Measurements from ENCODE around the gene MAN1A1. TPM values are rescaled to one million over a fixed set of nuclear protein-coding genes. Genes with fewer than 3 reads are reported as not detected.

Gene MAN1A1
- total RNA-seq, 1 donor from 2014 or later, result 45.9 TPM

DNA sequence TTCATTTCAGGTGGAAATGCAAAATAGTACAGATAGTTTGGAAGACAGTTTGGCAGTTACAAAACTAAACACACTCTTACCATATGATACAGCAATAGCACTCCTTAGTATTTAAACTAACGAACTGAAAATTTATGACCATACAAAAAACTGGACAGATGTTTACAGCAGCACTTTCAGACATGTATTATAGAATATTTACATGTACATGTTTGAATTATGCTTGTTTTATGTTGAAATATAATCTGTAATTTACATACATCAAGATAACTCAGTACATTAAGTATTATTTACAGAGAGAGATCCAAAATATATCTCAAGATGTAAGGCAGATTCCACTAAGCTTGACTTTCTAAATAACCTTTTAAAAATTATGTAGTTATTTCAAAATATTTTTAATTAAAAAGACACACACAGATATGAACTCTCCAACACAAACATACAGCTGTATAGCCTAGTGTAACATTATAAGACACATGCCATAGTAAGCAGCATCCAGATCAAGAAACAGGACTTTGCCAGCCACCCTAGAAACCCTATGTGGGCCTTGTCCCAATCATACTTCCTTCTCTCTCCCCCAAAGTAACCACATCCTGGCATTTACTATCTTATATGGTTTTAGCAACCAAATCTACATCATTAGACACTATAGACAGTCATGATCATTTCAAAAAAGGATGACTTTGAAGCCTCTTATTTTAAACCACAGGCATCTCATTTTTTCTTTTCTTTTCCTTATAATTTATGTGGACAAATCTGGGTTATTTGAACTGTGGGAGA lies 82.2 kb downstream of the MAN1A1 start:
- Histone ChIP-seq H3K4me1 (ENCODE audit: control insufficient read depth in 3 of 3, insufficient read depth in 3 of 3, low read length in 3 of 3) (no peaks in the 10 kb centered on the region), H3K27me3 (ENCODE audit: control insufficient read depth in 3 of 3, insufficient read depth in 3 of 3, low read length in 3 of 3) (no peaks in the 10 kb centered on the region), H3K27ac (ENCODE audit: low read depth, low read length) (no peak overlapping the region), H3K9me3 (ENCODE audit: control insufficient read depth in 3 of 3, low read length in 3 of 3) (peaks cover 0 to 4% (median 0%) of the 10 kb centered on the region in 3 donors), H3K36me3 (ENCODE audit: control insufficient read depth in 3 of 3, insufficient read depth in 3 of 3, low read length in 3 of 3) (peaks cover 0 to 2% (median 0%) of the 10 kb centered on the region in 3 donors), H3K9ac (ENCODE audit: low read depth in 1 of 3, low read length in 3 of 3) (no peak overlapping the region), H3K4me3 (ENCODE audit: low read length in 3 of 3) (no peak overlapping the region)

GRCh38 chr6:119264854-119265397 lies 84.6 kb downstream of the MAN1A1 start:
- Histone ChIP-seq H3K4me1 (ENCODE audit: control insufficient read depth in 3 of 3, insufficient read depth in 3 of 3, low read length in 3 of 3) (no peaks in the 10 kb centered on the region), H3K9me3 (ENCODE audit: control insufficient read depth in 3 of 3, low read length in 3 of 3) (peaks cover 0 to 2% (median 0%) of the 10 kb centered on the region in 3 donors), H3K27me3 (ENCODE audit: control insufficient read depth in 3 of 3, insufficient read depth in 3 of 3, low read length in 3 of 3) (no peaks in the 10 kb centered on the region), H3K9ac (ENCODE audit: low read depth in 1 of 3, low read length in 3 of 3) (no peak overlapping the region), H3K4me3 (ENCODE audit: low read length in 3 of 3) (no peak overlapping the region), H3K36me3 (ENCODE audit: control insufficient read depth in 3 of 3, insufficient read depth in 3 of 3, low read length in 3 of 3) (no peaks in the 10 kb centered on the region), H3K27ac (ENCODE audit: low read depth, low read length) (no peak overlapping the region)

DNA sequence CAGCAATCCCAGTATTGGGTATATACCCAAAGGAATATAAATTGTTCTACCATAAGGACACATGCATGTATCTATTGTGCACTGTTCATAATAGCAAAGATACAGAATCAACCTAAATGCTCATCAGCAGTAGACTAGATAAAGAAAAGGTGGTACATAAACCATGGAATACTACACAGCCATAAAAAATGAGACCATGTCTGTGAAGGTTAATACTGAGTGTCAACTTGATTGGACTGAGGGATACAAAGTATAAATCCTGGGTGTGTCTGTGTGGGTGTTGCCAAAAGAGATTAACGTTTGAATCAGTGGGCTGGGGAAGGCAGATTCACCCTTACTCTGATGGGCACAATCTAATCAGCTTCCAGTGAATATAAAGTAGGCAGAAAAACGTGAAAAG lies 86.9 kb downstream of the MAN1A1 start:
- Histone ChIP-seq H3K36me3 (ENCODE audit: control insufficient read depth in 3 of 3, insufficient read depth in 3 of 3, low read length in 3 of 3) (no peaks in the 10 kb centered on the region), H3K4me1 (ENCODE audit: control insufficient read depth in 3 of 3, insufficient read depth in 3 of 3, low read length in 3 of 3) (no peaks in the 10 kb centered on the region), H3K27me3 (ENCODE audit: control insufficient read depth in 3 of 3, insufficient read depth in 3 of 3, low read length in 3 of 3) (no peaks in the 10 kb centered on the region), H3K9me3 (ENCODE audit: control insufficient read depth in 3 of 3, low read length in 3 of 3) (peaks cover 0 to 2% (median 0%) of the 10 kb centered on the region in 3 donors), H3K9ac (ENCODE audit: low read depth in 1 of 3, low read length in 3 of 3) (no peak overlapping the region), H3K27ac (ENCODE audit: low read depth, low read length) (no peak overlapping the region), H3K4me3 (ENCODE audit: low read length in 3 of 3) (no peak overlapping the region)

DNA sequence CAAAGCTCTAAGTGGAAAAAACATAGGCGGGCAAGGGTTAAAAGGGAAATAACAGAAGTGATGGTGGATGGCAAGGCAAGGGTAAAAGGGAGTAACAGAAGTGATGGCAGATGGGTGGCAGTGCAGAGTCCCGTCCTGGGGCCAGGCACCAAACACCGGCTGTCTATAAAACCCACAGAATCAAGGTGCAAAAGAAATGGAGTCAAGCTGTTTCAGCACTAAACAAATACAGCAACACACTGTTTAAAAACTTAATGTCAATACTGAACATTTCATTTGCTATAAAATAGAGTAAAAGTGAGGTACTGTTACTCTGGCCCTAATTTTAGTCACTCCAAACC lies 87.6 kb downstream of the MAN1A1 start:
- H3K9ac ChIP-seq (ENCODE audit: low read depth in 1 of 3, low read length in 3 of 3), result no peak overlapping the region
- no peaks in the 10 kb centered on the region for H3K27me3 ChIP-seq (ENCODE audit: control insufficient read depth in 3 of 3, insufficient read depth in 3 of 3, low read length in 3 of 3)
- H3K4me3 ChIP-seq (ENCODE audit: low read length in 3 of 3), result no peak overlapping the region
- H3K4me1 ChIP-seq (ENCODE audit: control insufficient read depth in 3 of 3, insufficient read depth in 3 of 3, low read length in 3 of 3), result no peaks in the 10 kb centered on the region
- no peaks in the 10 kb centered on the region for H3K36me3 ChIP-seq (ENCODE audit: control insufficient read depth in 3 of 3, insufficient read depth in 3 of 3, low read length in 3 of 3)
- peaks cover 0 to 2% (median 0%) of the 10 kb centered on the region in 3 donors for H3K9me3 ChIP-seq (ENCODE audit: control insufficient read depth in 3 of 3, low read length in 3 of 3)
- H3K27ac ChIP-seq (ENCODE audit: low read depth, low read length), result no peak overlapping the region

DNA sequence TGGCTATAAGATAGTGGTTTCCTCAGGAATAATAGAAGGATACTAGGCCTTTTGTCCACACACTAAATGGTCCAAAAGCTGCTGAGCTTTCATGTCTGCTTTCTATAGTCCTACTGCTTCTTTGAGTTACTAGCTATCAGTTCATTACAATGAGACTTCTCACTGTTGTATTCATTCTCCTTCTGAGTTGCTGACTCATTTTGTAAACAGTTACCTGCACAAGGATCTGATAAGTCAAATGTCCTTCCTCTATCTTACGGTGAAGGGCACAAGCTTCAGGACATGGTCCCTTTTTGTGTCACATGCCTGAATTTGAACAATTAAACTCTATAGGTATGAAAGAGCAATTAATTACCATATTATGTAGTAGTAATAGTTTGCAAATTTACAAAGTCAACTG lies 90.5 kb downstream of the MAN1A1 start:
- Histone ChIP-seq H3K4me1 (ENCODE audit: control insufficient read depth in 3 of 3, insufficient read depth in 3 of 3, low read length in 3 of 3) (no peaks in the 10 kb centered on the region), H3K4me3 (ENCODE audit: low read length in 3 of 3) (no peak overlapping the region), H3K9ac (ENCODE audit: low read depth in 1 of 3, low read length in 3 of 3) (no peak overlapping the region), H3K27ac (ENCODE audit: low read depth, low read length) (no peak overlapping the region), H3K36me3 (ENCODE audit: control insufficient read depth in 3 of 3, insufficient read depth in 3 of 3, low read length in 3 of 3) (no peaks in the 10 kb centered on the region), H3K27me3 (ENCODE audit: control insufficient read depth in 3 of 3, insufficient read depth in 3 of 3, low read length in 3 of 3) (no peaks in the 10 kb centered on the region), H3K9me3 (ENCODE audit: control insufficient read depth in 3 of 3, low read length in 3 of 3) (peaks cover 0 to 2% (median 0%) of the 10 kb centered on the region in 3 donors)

DNA sequence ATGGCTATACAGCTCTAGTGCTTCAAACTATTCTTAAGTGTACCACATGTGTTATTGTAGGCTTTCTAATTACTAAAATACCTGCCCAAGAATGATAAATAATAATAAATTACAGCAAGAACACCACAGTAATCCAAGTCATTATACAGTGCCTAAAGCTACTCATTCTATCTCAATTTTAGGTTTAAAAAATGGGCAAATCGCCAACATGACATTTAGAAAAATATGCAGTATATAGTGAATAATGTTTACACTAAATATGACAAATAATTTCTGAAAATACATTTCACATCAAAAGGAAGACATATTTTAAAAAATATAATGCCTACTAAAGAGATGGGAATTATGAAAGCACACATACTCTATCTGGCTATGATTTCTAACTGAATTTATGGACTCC lies 91.8 kb downstream of the MAN1A1 start:
- Histone ChIP-seq H3K36me3 (ENCODE audit: control insufficient read depth in 3 of 3, insufficient read depth in 3 of 3, low read length in 3 of 3) (no peaks in the 10 kb centered on the region), H3K9me3 (ENCODE audit: control insufficient read depth in 3 of 3, low read length in 3 of 3) (peaks cover 0 to 2% (median 0%) of the 10 kb centered on the region in 3 donors), H3K4me1 (ENCODE audit: control insufficient read depth in 3 of 3, insufficient read depth in 3 of 3, low read length in 3 of 3) (no peaks in the 10 kb centered on the region), H3K27ac (ENCODE audit: low read depth, low read length) (no peak overlapping the region), H3K9ac (ENCODE audit: low read depth in 1 of 3, low read length in 3 of 3) (no peak overlapping the region), H3K4me3 (ENCODE audit: low read length in 3 of 3) (no peak overlapping the region), H3K27me3 (ENCODE audit: control insufficient read depth in 3 of 3, insufficient read depth in 3 of 3, low read length in 3 of 3) (no peaks in the 10 kb centered on the region)

DNA sequence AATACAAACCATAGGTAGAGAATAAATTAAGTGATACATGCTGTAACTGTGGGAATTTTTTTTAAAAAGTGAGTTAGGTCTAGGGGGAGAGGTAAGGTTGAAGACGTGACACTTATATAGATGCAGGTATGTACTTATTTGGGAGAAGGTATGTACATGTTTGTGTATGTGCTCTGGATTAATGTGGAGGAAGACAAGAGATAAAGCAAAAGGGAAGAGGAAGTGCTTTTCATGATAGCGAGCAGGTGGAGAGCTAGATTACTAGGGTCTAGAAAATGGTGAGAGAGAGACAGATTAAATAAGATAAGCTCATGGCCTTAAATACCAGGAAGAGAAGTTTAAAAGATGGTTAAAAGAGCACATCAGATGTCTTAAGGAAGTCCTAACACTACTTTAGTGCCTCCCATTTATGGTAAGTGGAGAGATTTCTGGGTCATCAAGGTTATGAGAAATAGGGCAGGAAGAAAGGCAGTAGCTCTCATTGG lies 92.5 kb downstream of the MAN1A1 start:
- Histone ChIP-seq H3K9ac (ENCODE audit: low read depth in 1 of 3, low read length in 3 of 3) (no peak overlapping the region), H3K36me3 (ENCODE audit: control insufficient read depth in 3 of 3, insufficient read depth in 3 of 3, low read length in 3 of 3) (no peaks in the 10 kb centered on the region), H3K27ac (ENCODE audit: low read depth, low read length) (no peak overlapping the region), H3K4me1 (ENCODE audit: control insufficient read depth in 3 of 3, insufficient read depth in 3 of 3, low read length in 3 of 3) (no peaks in the 10 kb centered on the region), H3K4me3 (ENCODE audit: low read length in 3 of 3) (no peak overlapping the region), H3K9me3 (ENCODE audit: control insufficient read depth in 3 of 3, low read length in 3 of 3) (no peaks in the 10 kb centered on the region), H3K27me3 (ENCODE audit: control insufficient read depth in 3 of 3, insufficient read depth in 3 of 3, low read length in 3 of 3) (no peaks in the 10 kb centered on the region)

- Histone ChIP-seq H3K9ac (ENCODE audit: low read depth in 1 of 3, low read length in 3 of 3) (no peak overlapping the region), H3K36me3 (ENCODE audit: control insufficient read depth in 3 of 3, insufficient read depth in 3 of 3, low read length in 3 of 3) (no peaks in the 10 kb centered on the region), H3K4me3 (ENCODE audit: low read length in 3 of 3) (no peak overlapping the region), H3K9me3 (ENCODE audit: control insufficient read depth in 3 of 3, low read length in 3 of 3) (no peaks in the 10 kb centered on the region), H3K27me3 (ENCODE audit: control insufficient read depth in 3 of 3, insufficient read depth in 3 of 3, low read length in 3 of 3) (no peaks in the 10 kb centered on the region), H3K4me1 (ENCODE audit: control insufficient read depth in 3 of 3, insufficient read depth in 3 of 3, low read length in 3 of 3) (no peaks in the 10 kb centered on the region), H3K27ac (ENCODE audit: low read depth, low read length) (no peak overlapping the region)
Measured at GRCh38 chr6:119256392-119256791, 93.2 kb downstream of the MAN1A1 start.

GRCh38 chr6:119255492-119255891 lies 94.1 kb downstream of the MAN1A1 start:
- Histone ChIP-seq H3K4me3 (ENCODE audit: low read length in 3 of 3) (no peak overlapping the region), H3K9me3 (ENCODE audit: control insufficient read depth in 3 of 3, low read length in 3 of 3) (no peaks in the 10 kb centered on the region), H3K27me3 (ENCODE audit: control insufficient read depth in 3 of 3, insufficient read depth in 3 of 3, low read length in 3 of 3) (no peaks in the 10 kb centered on the region), H3K27ac (ENCODE audit: low read depth, low read length) (no peak overlapping the region), H3K4me1 (ENCODE audit: control insufficient read depth in 3 of 3, insufficient read depth in 3 of 3, low read length in 3 of 3) (no peaks in the 10 kb centered on the region), H3K36me3 (ENCODE audit: control insufficient read depth in 3 of 3, insufficient read depth in 3 of 3, low read length in 3 of 3) (no peaks in the 10 kb centered on the region), H3K9ac (ENCODE audit: low read depth in 1 of 3, low read length in 3 of 3) (no peak overlapping the region)

GRCh38 chr6:119250036-119250435 lies 99.5 kb downstream of the MAN1A1 start:
- Histone ChIP-seq H3K27ac (ENCODE audit: low read depth, low read length) (no peak overlapping the region), H3K36me3 (ENCODE audit: control insufficient read depth in 3 of 3, insufficient read depth in 3 of 3, low read length in 3 of 3) (no peaks in the 10 kb centered on the region), H3K4me1 (ENCODE audit: control insufficient read depth in 3 of 3, insufficient read depth in 3 of 3, low read length in 3 of 3) (no peaks in the 10 kb centered on the region), H3K9me3 (ENCODE audit: control insufficient read depth in 3 of 3, low read length in 3 of 3) (no peaks in the 10 kb centered on the region), H3K9ac (ENCODE audit: low read depth in 1 of 3, low read length in 3 of 3) (no peak overlapping the region), H3K27me3 (ENCODE audit: control insufficient read depth in 3 of 3, insufficient read depth in 3 of 3, low read length in 3 of 3) (no peaks in the 10 kb centered on the region), H3K4me3 (ENCODE audit: low read length in 3 of 3) (no peak overlapping the region)
